ENCODE results near the gene ARHGEF3.

GRCh38 chr3:56799251-56799882 is 2.4 kb downstream of the ARHGEF3 start:
- TF ChIP-seq CTCF (IDR thresholded peaks at IDR 0.05) (peak; percentile 51 to 79 (median 65)), POLR2A (IDR thresholded peaks at IDR 0.05) (no peak)
